Measurements from ENCODE around the gene IDI1.

DNA sequence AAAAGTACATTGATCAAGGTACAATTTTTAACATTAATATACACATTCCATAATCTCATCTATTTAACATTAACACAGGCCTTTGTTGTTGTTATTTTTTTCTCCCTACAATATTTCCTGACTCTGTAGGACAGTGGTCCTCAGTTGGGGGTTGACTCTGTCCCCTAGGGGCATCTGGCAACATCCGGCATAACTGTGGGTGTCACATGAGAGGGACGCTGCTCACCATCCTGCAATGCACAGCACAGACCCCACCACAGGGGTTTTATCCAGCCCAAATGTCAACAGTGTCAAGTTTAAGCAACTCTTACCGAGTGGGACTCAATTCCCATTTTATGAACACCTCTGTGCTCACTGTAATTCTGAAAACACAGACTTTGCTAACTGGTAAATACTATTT lies 8.8 kb downstream of the IDI1 start:
- TF ChIP-seq SNAI2 (CRISPR knock-in tag; IDR thresholded peaks at IDR 0.05) (no peak), PPARA (CRISPR knock-in tag; IDR thresholded peaks at IDR 0.05; ENCODE audit: borderline replicate concordance) (no peak), ISL1 (CRISPR knock-in tag; IDR thresholded peaks at IDR 0.05) (no peak), ZNF8 (CRISPR knock-in tag; IDR thresholded peaks at IDR 0.05) (no peak), BACH2 (CRISPR knock-in tag; IDR thresholded peaks at IDR 0.05; ENCODE audit: borderline replicate concordance) (no peak), TCF4 (CRISPR knock-in tag; IDR thresholded peaks at IDR 0.05; ENCODE audit: borderline replicate concordance) (no peak), CSDC2 (CRISPR knock-in tag; IDR thresholded peaks at IDR 0.05) (no peak), ZNF565 (CRISPR knock-in tag; conservative IDR thresholded peaks at IDR 0.05; ENCODE audit: low read depth) (no peak), ZFP3 (CRISPR knock-in tag; IDR thresholded peaks at IDR 0.05) (no peak), ZNF70 (CRISPR knock-in tag; IDR thresholded peaks at IDR 0.05) (no peak), ARNTL (CRISPR knock-in tag; IDR thresholded peaks at IDR 0.05; ENCODE audit: borderline replicate concordance, low read depth) (no peak)
- TF ChIP-seq, protein P1, sequence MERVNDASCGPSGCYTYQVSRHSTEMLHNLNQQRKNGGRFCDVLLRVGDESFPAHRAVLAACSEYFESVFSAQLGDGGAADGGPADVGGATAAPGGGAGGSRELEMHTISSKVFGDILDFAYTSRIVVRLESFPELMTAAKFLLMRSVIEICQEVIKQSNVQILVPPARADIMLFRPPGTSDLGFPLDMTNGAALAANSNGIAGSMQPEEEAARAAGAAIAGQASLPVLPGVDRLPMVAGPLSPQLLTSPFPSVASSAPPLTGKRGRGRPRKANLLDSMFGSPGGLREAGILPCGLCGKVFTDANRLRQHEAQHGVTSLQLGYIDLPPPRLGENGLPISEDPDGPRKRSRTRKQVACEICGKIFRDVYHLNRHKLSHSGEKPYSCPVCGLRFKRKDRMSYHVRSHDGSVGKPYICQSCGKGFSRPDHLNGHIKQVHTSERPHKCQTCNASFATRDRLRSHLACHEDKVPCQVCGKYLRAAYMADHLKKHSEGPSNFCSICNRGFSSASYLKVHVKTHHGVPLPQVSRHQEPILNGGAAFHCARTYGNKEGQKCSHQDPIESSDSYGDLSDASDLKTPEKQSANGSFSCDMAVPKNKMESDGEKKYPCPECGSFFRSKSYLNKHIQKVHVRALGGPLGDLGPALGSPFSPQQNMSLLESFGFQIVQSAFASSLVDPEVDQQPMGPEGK (CRISPR knock-in tag; IDR thresholded peaks at IDR 0.05; ENCODE audit: borderline replicate concordance): no peak
- TF ChIP-seq, protein P2, sequence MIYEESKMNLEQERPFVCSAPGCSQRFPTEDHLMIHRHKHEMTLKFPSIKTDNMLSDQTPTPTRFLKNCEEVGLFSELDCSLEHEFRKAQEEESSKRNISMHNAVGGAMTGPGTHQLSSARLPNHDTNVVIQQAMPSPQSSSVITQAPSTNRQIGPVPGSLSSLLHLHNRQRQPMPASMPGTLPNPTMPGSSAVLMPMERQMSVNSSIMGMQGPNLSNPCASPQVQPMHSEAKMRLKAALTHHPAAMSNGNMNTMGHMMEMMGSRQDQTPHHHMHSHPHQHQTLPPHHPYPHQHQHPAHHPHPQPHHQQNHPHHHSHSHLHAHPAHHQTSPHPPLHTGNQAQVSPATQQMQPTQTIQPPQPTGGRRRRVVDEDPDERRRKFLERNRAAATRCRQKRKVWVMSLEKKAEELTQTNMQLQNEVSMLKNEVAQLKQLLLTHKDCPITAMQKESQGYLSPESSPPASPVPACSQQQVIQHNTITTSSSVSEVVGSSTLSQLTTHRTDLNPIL (CRISPR knock-in tag; IDR thresholded peaks at IDR 0.05; ENCODE audit: low read depth): no peak

All from SK-N-SH treated with all-trans-retinoic acid at 6 μM for 48 hours (cell line).